ENCODE results near the gene PRLH. TPM values are rescaled to one million over a fixed set of nuclear protein-coding genes. Genes with fewer than 3 reads are reported as not detected.

PRLH gene
- total and polyA plus RNA-seq, 4 donors = not detected

DNA sequence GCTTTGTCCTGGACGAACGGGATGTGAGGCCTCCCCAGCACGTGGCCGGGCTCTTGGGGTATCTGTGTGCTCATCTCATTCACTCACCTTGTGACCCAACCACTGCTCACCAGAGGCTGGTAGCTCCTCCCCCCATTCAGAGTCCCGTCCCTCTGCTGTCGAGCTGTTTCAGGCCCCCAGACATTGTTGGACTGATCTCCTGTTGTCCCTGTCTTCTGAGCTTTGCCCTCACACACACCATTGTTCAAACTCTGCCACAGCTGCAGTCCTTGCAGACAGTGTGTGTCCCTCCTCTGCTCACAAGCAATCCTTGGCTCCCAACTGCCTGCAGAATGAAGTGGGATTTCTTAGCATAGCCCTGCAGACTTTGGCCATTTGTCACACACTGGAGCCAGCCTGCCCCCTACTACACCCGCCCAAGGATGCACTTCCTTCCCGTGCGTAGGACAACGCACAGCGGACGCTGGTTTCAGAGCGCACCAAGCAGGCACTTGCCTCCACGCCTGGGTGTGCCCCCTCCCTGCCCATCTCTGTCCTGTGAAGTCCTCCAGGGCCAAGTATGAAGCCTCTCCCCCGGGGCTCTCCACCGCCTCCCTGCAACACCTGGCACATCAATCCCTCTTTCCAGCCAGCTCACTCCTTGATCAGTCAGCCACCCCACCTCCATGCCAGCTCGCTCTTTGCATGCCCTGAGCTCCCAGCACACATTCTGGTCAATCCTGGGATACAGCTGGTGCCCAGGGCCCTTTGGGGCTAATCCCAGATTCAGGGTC lies 16.5 kb upstream of the PRLH start:
- Histone ChIP-seq H3K27me3 (ENCODE audit: control insufficient read depth in 3 of 3, insufficient read depth in 3 of 3, low read length in 2 of 3) (no peaks in the 10 kb centered on the region), H3K9me3 (ENCODE audit: control insufficient read depth in 4 of 4, insufficient read depth in 3 of 4, low read length in 3 of 4) (no peaks in the 10 kb centered on the region), H3K4me1 (ENCODE audit: control insufficient read depth in 5 of 5, insufficient read depth in 5 of 5, low read length in 5 of 5) (peaks cover 0 to 8% (median 0%) of the 10 kb centered on the region in 5 donors), H3K27ac (ENCODE audit: low read depth in 1 of 2, low read length in 1 of 2) (peak overlapping the region in 1 of 2 donors; percentile 5), H3K36me3 (ENCODE audit: control insufficient read depth in 4 of 4, insufficient read depth in 4 of 4, low read length in 4 of 4) (peaks cover 0 to 26% (median 0%) of the 10 kb centered on the region in 4 donors), H3K4me3 (no peak overlapping the region), H3K9ac (ENCODE audit: insufficient read depth in 1 of 2, low read length in 2 of 2) (no peak overlapping the region)
- ATAC-seq (ENCODE audit: insufficient read depth, low FRiP score) (no peak), DNase-seq (no peak)
- TF ChIP-seq, protein P1, sequence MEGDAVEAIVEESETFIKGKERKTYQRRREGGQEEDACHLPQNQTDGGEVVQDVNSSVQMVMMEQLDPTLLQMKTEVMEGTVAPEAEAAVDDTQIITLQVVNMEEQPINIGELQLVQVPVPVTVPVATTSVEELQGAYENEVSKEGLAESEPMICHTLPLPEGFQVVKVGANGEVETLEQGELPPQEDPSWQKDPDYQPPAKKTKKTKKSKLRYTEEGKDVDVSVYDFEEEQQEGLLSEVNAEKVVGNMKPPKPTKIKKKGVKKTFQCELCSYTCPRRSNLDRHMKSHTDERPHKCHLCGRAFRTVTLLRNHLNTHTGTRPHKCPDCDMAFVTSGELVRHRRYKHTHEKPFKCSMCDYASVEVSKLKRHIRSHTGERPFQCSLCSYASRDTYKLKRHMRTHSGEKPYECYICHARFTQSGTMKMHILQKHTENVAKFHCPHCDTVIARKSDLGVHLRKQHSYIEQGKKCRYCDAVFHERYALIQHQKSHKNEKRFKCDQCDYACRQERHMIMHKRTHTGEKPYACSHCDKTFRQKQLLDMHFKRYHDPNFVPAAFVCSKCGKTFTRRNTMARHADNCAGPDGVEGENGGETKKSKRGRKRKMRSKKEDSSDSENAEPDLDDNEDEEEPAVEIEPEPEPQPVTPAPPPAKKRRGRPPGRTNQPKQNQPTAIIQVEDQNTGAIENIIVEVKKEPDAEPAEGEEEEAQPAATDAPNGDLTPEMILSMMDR (IDR thresholded peaks at IDR 0.05; ENCODE audit: control extremely low read depth, extremely low read depth) = no peak
- WGBS, 2 donors = 73 to 77% methylated on average over 17 of the region's 17 CpGs

DNA sequence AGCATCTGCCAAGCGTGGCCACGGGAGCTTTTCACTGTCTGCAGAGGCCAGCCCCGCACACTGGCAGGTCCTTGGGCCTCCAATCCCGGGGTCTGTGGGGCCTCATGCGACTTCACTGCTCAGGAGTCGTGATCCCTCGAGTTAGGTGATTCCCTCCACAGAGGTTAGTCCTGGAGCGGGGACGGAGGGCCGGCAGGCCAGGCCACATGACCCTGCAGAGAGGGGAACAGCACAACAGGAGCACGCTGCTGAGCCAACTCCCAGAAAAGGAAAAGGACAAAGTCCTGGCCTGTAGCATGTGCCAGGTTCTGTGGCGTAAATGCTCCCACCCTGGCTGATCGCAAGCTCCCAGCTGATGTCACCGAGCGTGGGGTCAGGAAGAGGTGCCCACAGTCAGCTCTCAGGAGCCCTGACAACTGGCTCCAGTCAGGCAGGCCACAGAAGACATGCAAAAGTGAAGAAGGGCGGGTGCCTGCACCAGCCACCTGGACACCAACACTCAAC lies 15.3 kb upstream of the PRLH start:
- no peak overlapping the region for H3K27ac ChIP-seq (ENCODE audit: low read depth in 1 of 2, low read length in 1 of 2)
- TF ChIP-seq, protein P1 (IDR thresholded peaks at IDR 0.05; ENCODE audit: control extremely low read depth, extremely low read depth) = no peak
- no peak overlapping the region for H3K9ac ChIP-seq (ENCODE audit: insufficient read depth in 1 of 2, low read length in 2 of 2)
- WGBS, 2 donors = 92% methylated on average over 16 of the region's 16 CpGs
- DNase-seq (no peak), ATAC-seq (ENCODE audit: insufficient read depth, low FRiP score) (no peak)
- H3K4me1 ChIP-seq (ENCODE audit: control insufficient read depth in 5 of 5, insufficient read depth in 5 of 5, low read length in 5 of 5) = peaks cover 0 to 8% (median 0%) of the 10 kb centered on the region in 5 donors
- no peaks in the 10 kb centered on the region for H3K27me3 ChIP-seq (ENCODE audit: control insufficient read depth in 3 of 3, insufficient read depth in 3 of 3, low read length in 2 of 3)
- peaks cover 0 to 7% (median under 1%) of the 10 kb centered on the region in 4 donors for H3K9me3 ChIP-seq (ENCODE audit: control insufficient read depth in 4 of 4, insufficient read depth in 3 of 4, low read length in 3 of 4)
- H3K4me3 ChIP-seq = no peak overlapping the region
- H3K36me3 ChIP-seq (ENCODE audit: control insufficient read depth in 4 of 4, insufficient read depth in 4 of 4, low read length in 4 of 4) = peaks cover 0 to 24% (median 0%) of the 10 kb centered on the region in 4 donors

DNA sequence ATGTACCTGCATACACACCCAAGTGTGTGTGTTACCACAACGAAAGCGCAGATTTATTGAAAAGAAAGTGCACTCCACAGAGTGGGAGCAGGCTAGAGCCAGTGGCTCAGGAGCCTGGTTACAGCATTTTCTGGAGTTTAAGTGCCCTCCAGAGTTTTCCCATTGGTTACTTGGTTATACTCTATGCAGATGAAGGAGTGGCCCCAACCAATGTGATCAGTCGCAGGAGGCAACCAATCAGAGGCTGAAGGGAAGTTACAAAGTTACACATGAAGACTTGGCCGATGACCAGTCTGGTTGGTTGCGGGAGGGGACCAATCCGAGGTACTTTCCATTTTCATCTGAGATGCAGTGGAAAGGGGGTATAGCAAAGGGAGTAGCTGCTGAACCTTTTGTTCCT lies 13.5 kb upstream of the PRLH start:
- Histone ChIP-seq H3K4me3 (no peak overlapping the region), H3K9ac (ENCODE audit: insufficient read depth in 1 of 2, low read length in 2 of 2) (no peak overlapping the region), H3K36me3 (ENCODE audit: control insufficient read depth in 4 of 4, insufficient read depth in 4 of 4, low read length in 4 of 4) (peaks cover 0 to 21% (median 0%) of the 10 kb centered on the region in 4 donors), H3K9me3 (ENCODE audit: control insufficient read depth in 4 of 4, insufficient read depth in 3 of 4, low read length in 3 of 4) (peaks cover 0 to 7% (median under 1%) of the 10 kb centered on the region in 4 donors), H3K27ac (ENCODE audit: low read depth in 1 of 2, low read length in 1 of 2) (no peak overlapping the region), H3K27me3 (ENCODE audit: control insufficient read depth in 3 of 3, insufficient read depth in 3 of 3, low read length in 2 of 3) (peaks cover 0 to 2% (median 0%) of the 10 kb centered on the region in 3 donors), H3K4me1 (ENCODE audit: control insufficient read depth in 5 of 5, insufficient read depth in 5 of 5, low read length in 5 of 5) (peaks cover 0 to 6% (median 0%) of the 10 kb centered on the region in 5 donors)
- ATAC-seq (ENCODE audit: insufficient read depth, low FRiP score) (no peak), DNase-seq (no peak)
- TF ChIP-seq, protein P1 (IDR thresholded peaks at IDR 0.05; ENCODE audit: control extremely low read depth, extremely low read depth) = no peak
- 82 to 92% methylated on average over 6 of the region's 6 CpGs for WGBS, 2 donors
